ENCODE data around the gene DNAH14. TPM values are rescaled to one million over a fixed set of nuclear protein-coding genes. Genes with fewer than 3 reads are reported as not detected.
"Not testable (repeated sequence)": the region's sequence is repeated elsewhere in the genome, so short reads cannot be mapped to it uniquely, and the experiment has no call there.

The DNAH14 gene
- total and polyA plus RNA-seq, 9 of the 15 experiments (the other 6 are each of a cell fraction or from before 2014, with no cell fraction given): 58.4 to 142 (median 98.4) TPM

GRCh38 chr1:224884361-224884801, 45.1 kb upstream of the DNAH14 start (continued):
- TF ChIP-seq ZBTB12 (CRISPR knock-in tag; IDR thresholded peaks at IDR 0.05) (no peak), HMG20B (CRISPR knock-in tag; IDR thresholded peaks at IDR 0.05) (no peak)
- TF ChIP-seq, protein P1, sequence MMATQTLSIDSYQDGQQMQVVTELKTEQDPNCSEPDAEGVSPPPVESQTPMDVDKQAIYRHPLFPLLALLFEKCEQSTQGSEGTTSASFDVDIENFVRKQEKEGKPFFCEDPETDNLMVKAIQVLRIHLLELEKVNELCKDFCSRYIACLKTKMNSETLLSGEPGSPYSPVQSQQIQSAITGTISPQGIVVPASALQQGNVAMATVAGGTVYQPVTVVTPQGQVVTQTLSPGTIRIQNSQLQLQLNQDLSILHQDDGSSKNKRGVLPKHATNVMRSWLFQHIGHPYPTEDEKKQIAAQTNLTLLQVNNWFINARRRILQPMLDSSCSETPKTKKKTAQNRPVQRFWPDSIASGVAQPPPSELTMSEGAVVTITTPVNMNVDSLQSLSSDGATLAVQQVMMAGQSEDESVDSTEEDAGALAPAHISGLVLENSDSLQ (IDR thresholded peaks at IDR 0.05): no peak

- DNase-seq (ENCODE audit: extremely low read depth in 1 of 4, low spot score in 3 of 4); CTCF ChIA-PET (ENCODE audit: low intra/inter-chr PET ratio); H3K27ac ChIP-seq (ENCODE audit: extremely low read depth, low read depth, low read length); H3K36me3 ChIP-seq (ENCODE audit: control insufficient read depth, insufficient read depth, low read length); H3K27me3 ChIP-seq (ENCODE audit: control insufficient read depth in 2 of 2, insufficient read depth in 2 of 2, low read length in 2 of 2); H3K79me2 ChIP-seq (ENCODE audit: control insufficient read depth, insufficient read depth, low read length); H3K9me1 ChIP-seq (ENCODE audit: control insufficient read depth, insufficient read depth, low read length); H4K20me1 ChIP-seq (replicated peaks; ENCODE audit: control insufficient read depth, insufficient read depth, low read length); H3K4me2 ChIP-seq (ENCODE audit: insufficient read depth, low read length); H3K4me3 ChIP-seq; BruUV-seq (replicated peaks); in situ Hi-C loops (cut with MboI); intact Hi-C loops (cut with micrococcal nuclease); ATAC-seq; FAIRE-seq; H3K9me3 ChIP-seq (replicated peaks; ENCODE audit: control insufficient read depth, insufficient read depth, low read depth, low read length); H2AFZ ChIP-seq (ENCODE audit: low read depth, low read length); H3K9ac ChIP-seq (ENCODE audit: insufficient read depth in 1 of 2, low read depth in 2 of 2, low read length in 2 of 2); H3K4me1 ChIP-seq (replicated peaks in 1 of 2; ENCODE audit: control insufficient read depth in 2 of 2, insufficient read depth in 2 of 2, low read length in 2 of 2): not testable (repeated sequence)
- 0% methylated on average over 2 of the region's 2 CpGs for WGBS (ENCODE audit: insufficient coverage, low coverage, missing lambda C conversion rate)
- POLR2A ChIA-PET: interaction anchor here (1.0 kb wide), 1 partner anchor 15 kb away, joined by 4 read pairs; no protein-coding TSS in a partner anchor
- peak; percentile 98 for TF ChIP-seq ZNF57 (CRISPR knock-in tag; IDR thresholded peaks at IDR 0.05)
These were observed 44.1 kb upstream of the DNAH14 start for GRCh38 chr1:224885376-224885775.

All from K562 (cell line).